ENCODE results near the gene SLC19A1.

- TF ChIP-seq CTCF (IDR thresholded peaks at IDR 0.05) (no peak), POLR2A (IDR thresholded peaks at IDR 0.05) (no peak)
These were observed 43.0 kb downstream of the SLC19A1 start for GRCh38 chr21:45499201-45499750.

Measured in prostate gland (tissue), 2 donors.